Measurements from ENCODE around the gene COA1. TPM values are rescaled to one million over a fixed set of nuclear protein-coding genes. Genes with fewer than 3 reads are reported as not detected.

Gene COA1
- polyA plus RNA-seq, 1 donor from 2014 or later: 157 TPM

DNA sequence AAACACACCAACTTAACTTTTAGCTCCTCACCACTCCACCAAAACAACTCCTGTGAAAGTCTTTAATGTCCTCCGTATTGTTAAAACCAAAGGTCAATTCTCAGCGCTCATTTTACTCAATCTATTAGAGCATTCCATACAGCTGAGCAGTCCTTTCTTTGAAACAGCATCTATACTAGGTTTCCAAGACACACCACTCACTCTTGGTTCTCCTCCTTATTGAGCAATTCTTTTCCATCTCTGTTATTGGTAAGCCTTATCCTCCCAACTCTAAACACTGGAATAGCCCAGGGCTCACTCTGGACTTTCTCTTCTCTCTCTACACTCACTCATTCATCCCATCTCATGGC is 34.9 kb downstream of the COA1 start:
- Histone ChIP-seq H3K4me3 (ENCODE audit: low read length) (no peak overlapping the region), H3K9ac (ENCODE audit: low read length) (no peak overlapping the region), H2AFZ (ENCODE audit: low read depth, low read length) (no peak overlapping the region), H3K27ac (ENCODE audit: low read length) (no peak overlapping the region), H3K9me3 (ENCODE audit: low read length) (no peaks in the 10 kb centered on the region), H3K27me3 (ENCODE audit: insufficient read depth, low read depth, low read length) (no peaks in the 10 kb centered on the region), H4K20me1 (ENCODE audit: insufficient read depth) (no peaks in the 10 kb centered on the region), H3K36me3 (ENCODE audit: insufficient read depth, low read length) (no peaks in the 10 kb centered on the region), H3K79me2 (replicated peaks; ENCODE audit: insufficient read depth, low read length) (peaks cover 43% of the 10 kb centered on the region), H3F3A (ENCODE audit: insufficient read depth, low read length, poor library complexity, severe bottlenecking) (no peaks in the 10 kb centered on the region), H3K9me2 (ENCODE audit: insufficient read depth, low read length) (no peaks in the 10 kb centered on the region), H3K4me2 (ENCODE audit: low read length) (no peak overlapping the region)
- TF ChIP-seq REST (IDR thresholded peaks at IDR 0.05; ENCODE audit: borderline replicate concordance) (no peak), POLR2AphosphoS5 (IDR thresholded peaks at IDR 0.05) (no peak), EP300 (conservative IDR thresholded peaks at IDR 0.05; ENCODE audit: poor library complexity, severe bottlenecking) (no peak)

GRCh38 chr7:43693687-43694398 is 35.5 kb downstream of the COA1 start:
- H3K4me2 ChIP-seq (ENCODE audit: low read length): no peak overlapping the region
- H3K27me3 ChIP-seq (ENCODE audit: insufficient read depth, low read depth, low read length): no peaks in the 10 kb centered on the region
- H3K79me2 ChIP-seq (replicated peaks; ENCODE audit: insufficient read depth, low read length): peaks cover 43% of the 10 kb centered on the region
- no peak overlapping the region for H3K4me3 ChIP-seq (ENCODE audit: low read length)
- no peaks in the 10 kb centered on the region for H3K36me3 ChIP-seq (ENCODE audit: insufficient read depth, low read length)
- no peaks in the 10 kb centered on the region for H3K9me2 ChIP-seq (ENCODE audit: insufficient read depth, low read length)
- H3K9me3 ChIP-seq (ENCODE audit: low read length): no peaks in the 10 kb centered on the region
- no peak overlapping the region for H3K27ac ChIP-seq (ENCODE audit: low read length)
- H3K9ac ChIP-seq (ENCODE audit: low read length): no peak overlapping the region
- TF ChIP-seq REST (IDR thresholded peaks at IDR 0.05; ENCODE audit: borderline replicate concordance): no peak
- no peaks in the 10 kb centered on the region for H3F3A ChIP-seq (ENCODE audit: insufficient read depth, low read length, poor library complexity, severe bottlenecking)
- H4K20me1 ChIP-seq (ENCODE audit: insufficient read depth): no peaks in the 10 kb centered on the region
- H2AFZ ChIP-seq (ENCODE audit: low read depth, low read length): no peak overlapping the region

GRCh38 chr7:43692582-43693373 is 36.5 kb downstream of the COA1 start:
- Histone ChIP-seq H3K9ac (ENCODE audit: low read length) (no peak overlapping the region), H3K27ac (ENCODE audit: low read length) (no peak overlapping the region), H4K20me1 (ENCODE audit: insufficient read depth) (no peaks in the 10 kb centered on the region)
- no peak for TF ChIP-seq MXI1 (conservative IDR thresholded peaks at IDR 0.05; ENCODE audit: poor library complexity, severe bottlenecking)
- TF ChIP-seq REST (IDR thresholded peaks at IDR 0.05; ENCODE audit: borderline replicate concordance): no peak
- no peak for TF ChIP-seq POLR2AphosphoS5 (IDR thresholded peaks at IDR 0.05)
- no peak for TF ChIP-seq EP300 (conservative IDR thresholded peaks at IDR 0.05; ENCODE audit: poor library complexity, severe bottlenecking)
- no peak for TF ChIP-seq SMC3 (conservative IDR thresholded peaks at IDR 0.05; ENCODE audit: poor library complexity)
- TF ChIP-seq EZH2 (IDR thresholded peaks at IDR 0.05; ENCODE audit: borderline replicate concordance, insufficient read depth, low read length, poor library complexity, severe bottlenecking): no peak
- no peak for TF ChIP-seq RAD21 (conservative IDR thresholded peaks at IDR 0.05)
- no peak for TF ChIP-seq TAF1 (IDR thresholded peaks at IDR 0.05; ENCODE audit: low read depth)

More at GRCh38 chr7:43692582-43693373, 36.5 kb downstream of the COA1 start:
- no peaks in the 10 kb centered on the region for H3K36me3 ChIP-seq (ENCODE audit: insufficient read depth, low read length)
- H3F3A ChIP-seq (ENCODE audit: insufficient read depth, low read length, poor library complexity, severe bottlenecking): no peaks in the 10 kb centered on the region
- no peaks in the 10 kb centered on the region for H3K9me3 ChIP-seq (ENCODE audit: low read length)
- no peaks in the 10 kb centered on the region for H3K27me3 ChIP-seq (ENCODE audit: insufficient read depth, low read depth, low read length)
- H3K9me2 ChIP-seq (ENCODE audit: insufficient read depth, low read length): no peaks in the 10 kb centered on the region
- H3K4me2 ChIP-seq (ENCODE audit: low read length): no peak overlapping the region
- peaks cover 43% of the 10 kb centered on the region for H3K79me2 ChIP-seq (replicated peaks; ENCODE audit: insufficient read depth, low read length)
- no peak overlapping the region for H3K4me3 ChIP-seq (ENCODE audit: low read length)
- no peak overlapping the region for H2AFZ ChIP-seq (ENCODE audit: low read depth, low read length)

All from neural cell (in vitro differentiated cells).